ENCODE data around the gene PPP2R3A. TPM values are rescaled to one million over a fixed set of nuclear protein-coding genes. Genes with fewer than 3 reads are reported as not detected.
"Not testable (repeated sequence)": the region's sequence is repeated elsewhere in the genome, so short reads cannot be mapped to it uniquely, and the experiment has no call there.

PPP2R3A gene
- total RNA-seq (2014; rRNA removed; shearing (Covaris generic); ENCODE audit: low replicate concordance), result 10.3 and 11.3 TPM in 2 replicates

DNA sequence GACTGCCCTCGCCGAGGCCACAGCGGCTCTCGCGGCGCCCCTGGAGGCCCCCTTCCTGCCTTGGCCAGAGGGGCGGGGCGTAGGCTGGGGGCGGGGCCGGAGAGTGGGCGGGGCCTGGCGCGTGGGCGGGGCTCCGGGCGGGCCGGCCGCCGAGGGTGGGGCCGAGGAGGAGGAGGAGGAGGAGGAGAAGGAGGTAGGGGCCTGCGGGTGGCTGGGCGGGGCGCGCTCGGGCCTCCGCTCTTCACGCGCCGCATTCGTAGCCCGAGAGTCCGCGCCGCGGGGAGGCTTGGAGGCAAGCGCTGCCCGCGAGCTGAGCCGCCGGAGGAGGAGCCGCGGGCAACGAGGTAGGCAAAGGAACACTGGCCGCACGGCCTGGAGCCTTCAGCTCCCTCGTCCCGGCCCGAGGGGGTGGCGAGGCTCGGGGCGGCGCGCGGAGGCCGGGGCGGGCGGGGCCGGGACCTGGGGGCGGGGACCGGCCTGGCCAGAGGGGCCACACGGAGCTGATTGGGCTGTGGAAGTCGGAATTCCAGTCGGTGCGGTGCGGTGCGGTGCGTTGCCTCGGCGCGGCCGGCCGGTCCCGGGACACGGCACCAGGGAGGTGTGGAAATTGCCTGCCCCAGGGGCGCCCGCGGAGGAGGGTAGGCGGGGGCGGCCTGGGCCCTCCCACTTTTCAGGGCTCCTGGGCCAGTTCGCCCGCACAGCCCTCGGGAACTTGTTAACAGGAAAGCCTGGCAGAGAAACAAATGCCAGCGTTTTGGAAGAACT lies at the start of gene PPP2R3A:
Gene PPP2R3A, plus strand, starts transcription at position 223 of the 765 bp plus-strand sequence. CDS start 35,771 bp downstream, outside the sequence.
- peak within 1 kb of the TSS; percentile 84 for H3K4me3 ChIP-seq
- H3K9me3 ChIP-seq, result no peaks in the 10 kb centered on the region; the same call in none of the 2 replicates
- peak; percentile 92 for DNase-seq

DNA sequence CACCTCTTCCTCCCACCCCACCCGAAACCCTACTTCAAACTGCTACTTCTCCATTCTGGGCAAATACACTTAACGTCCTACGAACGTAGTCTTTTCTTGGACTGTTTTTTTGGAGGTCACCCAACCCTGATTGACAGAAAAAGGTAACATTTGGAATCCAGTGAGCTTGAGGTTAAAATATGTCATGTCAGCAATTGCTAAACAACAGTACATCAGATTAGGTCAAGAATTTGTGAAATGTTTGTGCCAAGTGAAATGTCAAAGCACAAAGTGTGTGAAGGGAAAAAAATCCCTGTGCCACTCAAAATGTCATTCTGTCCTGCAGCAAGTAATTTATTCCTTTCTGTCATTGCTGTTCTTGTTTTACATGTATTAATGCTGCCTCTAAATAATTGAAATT lies 49.2 kb upstream of the PPP2R3A start:
- H3K9me3 ChIP-seq, result no peaks in the 10 kb centered on the region
- H3K27me3 ChIP-seq, result peaks cover 2% of the 10 kb centered on the region; the same call in 1 of the 2 replicates
- no peaks in the 10 kb centered on the region for H3K36me3 ChIP-seq
- H3K4me3 ChIP-seq, result no peak overlapping the region
- no peak for DNase-seq

More for the DNA sequence above, at the start of gene PPP2R3A:
- H3K27me3 ChIP-seq, result no peaks in the 10 kb centered on the region
- H3K36me3 ChIP-seq, result peaks cover 4% of the 10 kb centered on the region; the same call in 1 of the 2 replicates

GRCh38 chr3:135917076-135917475 lies 48.5 kb upstream of the PPP2R3A start:
- peaks cover 2% of the 10 kb centered on the region; the same call in 1 of the 2 replicates for H3K27me3 ChIP-seq
- H3K9me3 ChIP-seq, result no peaks in the 10 kb centered on the region
- no peaks in the 10 kb centered on the region for H3K36me3 ChIP-seq
- no peak overlapping the region for H3K4me3 ChIP-seq
- no peak for DNase-seq

DNA sequence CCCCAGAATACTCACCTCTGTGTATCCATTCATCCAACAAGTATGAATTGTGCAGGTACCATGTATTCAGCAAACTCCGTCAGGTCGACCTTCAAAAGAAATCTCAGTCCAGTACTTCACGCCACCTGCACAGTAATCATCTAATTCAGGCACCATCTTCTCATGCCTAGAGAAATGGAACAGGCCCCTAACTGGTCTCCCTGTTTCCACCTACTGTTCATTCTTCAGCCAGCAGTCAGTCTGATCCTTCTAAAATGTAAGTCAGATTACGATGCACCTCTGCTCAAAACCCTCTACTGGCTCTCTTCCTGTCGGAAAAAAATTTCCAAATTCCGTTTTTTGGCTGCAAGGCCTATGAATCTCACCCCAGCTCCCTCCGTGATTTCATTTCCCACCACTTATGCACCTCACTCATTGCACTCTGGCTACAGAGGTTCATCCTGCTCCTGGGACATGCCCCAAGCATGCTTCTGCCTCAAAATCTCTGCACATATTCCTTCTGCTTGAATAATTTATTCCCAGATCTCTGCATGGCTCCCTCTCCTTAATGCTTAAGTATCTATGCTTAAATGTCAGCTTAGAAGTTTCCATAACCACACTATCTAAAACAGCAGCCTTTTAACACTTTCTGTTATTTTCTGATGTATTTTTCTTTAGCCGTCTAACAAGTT lies 47.5 kb upstream of the PPP2R3A start:
- H3K27me3 ChIP-seq, result peaks cover 2% of the 10 kb centered on the region; the same call in 1 of the 2 replicates
- H3K36me3 ChIP-seq, result no peaks in the 10 kb centered on the region
- no peak overlapping the region for H3K4me3 ChIP-seq
- no peak for DNase-seq
- H3K9me3 ChIP-seq, result no peaks in the 10 kb centered on the region

- Histone ChIP-seq H3K36me3 (no peaks in the 10 kb centered on the region), H3K27me3 (peaks cover 2% of the 10 kb centered on the region; the same call in 1 of the 2 replicates), H3K9me3 (no peaks in the 10 kb centered on the region), H3K4me3 (no peak overlapping the region)
- no peak for DNase-seq
Observed at GRCh38 chr3:135918600-135918999, 46.9 kb upstream of the PPP2R3A start.

GRCh38 chr3:135920275-135920674 lies 45.3 kb upstream of the PPP2R3A start:
- Histone ChIP-seq H3K9me3 (no peaks in the 10 kb centered on the region), H3K4me3 (no peak overlapping the region), H3K27me3 (no peaks in the 10 kb centered on the region), H3K36me3 (no peaks in the 10 kb centered on the region)
- no peak for DNase-seq

- no peaks in the 10 kb centered on the region for H3K36me3 ChIP-seq
- no peaks in the 10 kb centered on the region for H3K27me3 ChIP-seq
- no peaks in the 10 kb centered on the region for H3K9me3 ChIP-seq
- DNase-seq, result no peak
- no peak overlapping the region for H3K4me3 ChIP-seq
Observed at GRCh38 chr3:135922903-135923250, 42.7 kb upstream of the PPP2R3A start.

DNA sequence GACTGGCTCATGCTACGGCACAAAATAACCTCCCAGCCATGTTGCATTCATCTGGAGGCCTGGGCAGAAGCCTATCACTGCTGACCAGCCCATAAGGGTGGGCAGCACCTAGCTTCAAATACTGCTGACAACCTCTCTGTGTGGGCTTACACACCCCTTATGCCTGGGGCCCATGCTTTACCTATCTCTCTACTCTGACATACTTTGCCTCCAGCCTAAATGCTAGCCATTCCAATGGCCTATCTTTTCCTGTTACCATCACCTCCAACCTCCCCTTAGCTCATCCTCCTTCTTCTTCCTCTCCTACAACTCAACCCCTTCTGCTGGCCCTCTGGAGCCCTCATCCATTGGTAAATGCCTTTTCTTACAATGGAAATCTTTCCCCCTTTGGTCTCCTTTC lies 41.0 kb upstream of the PPP2R3A start:
- H3K4me3 ChIP-seq, result no peak overlapping the region
- H3K9me3 ChIP-seq, result no peaks in the 10 kb centered on the region
- H3K27me3 ChIP-seq, result no peaks in the 10 kb centered on the region
- H3K36me3 ChIP-seq, result no peaks in the 10 kb centered on the region
- no peak for DNase-seq

- no peak for DNase-seq
- H3K4me3 ChIP-seq, result no peak overlapping the region
- H3K9me3 ChIP-seq, result no peaks in the 10 kb centered on the region
- no peaks in the 10 kb centered on the region for H3K36me3 ChIP-seq
- no peaks in the 10 kb centered on the region for H3K27me3 ChIP-seq
Observed at GRCh38 chr3:135926664-135927063, 38.9 kb upstream of the PPP2R3A start.

- H3K4me3 ChIP-seq, result no peak overlapping the region
- no peaks in the 10 kb centered on the region for H3K9me3 ChIP-seq
- no peaks in the 10 kb centered on the region for H3K36me3 ChIP-seq
- no peaks in the 10 kb centered on the region for H3K27me3 ChIP-seq
- DNase-seq, result peak; percentile 41
Observed at GRCh38 chr3:135927155-135927554, 38.4 kb upstream of the PPP2R3A start.

GRCh38 chr3:135929670-135930069 lies 35.9 kb upstream of the PPP2R3A start:
- H3K36me3 ChIP-seq, result no peaks in the 10 kb centered on the region
- H3K4me3 ChIP-seq, result no peak overlapping the region
- no peaks in the 10 kb centered on the region for H3K9me3 ChIP-seq
- no peaks in the 10 kb centered on the region for H3K27me3 ChIP-seq
- no peak for DNase-seq

DNA sequence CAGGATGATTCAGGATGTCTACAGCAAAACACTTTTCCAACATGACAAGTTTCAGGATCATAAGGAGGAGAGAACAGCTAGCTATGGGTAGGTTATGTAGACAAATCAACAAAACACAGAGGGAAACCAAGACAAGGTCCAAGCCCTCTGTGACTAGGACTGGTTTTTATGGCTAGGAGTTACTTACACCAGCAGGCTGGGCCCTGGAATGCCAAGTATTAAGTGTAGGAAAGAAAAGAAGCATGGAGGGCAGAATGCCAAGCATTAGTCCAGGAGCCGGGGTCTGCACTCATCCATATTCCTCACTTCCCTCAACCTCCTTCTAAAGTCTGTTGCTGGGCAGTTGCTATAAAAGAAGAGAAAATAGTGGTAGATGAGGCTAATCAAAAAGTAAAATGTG lies 35.3 kb upstream of the PPP2R3A start:
- no peak overlapping the region for H3K4me3 ChIP-seq
- H3K27me3 ChIP-seq, result no peaks in the 10 kb centered on the region
- no peaks in the 10 kb centered on the region for H3K36me3 ChIP-seq
- no peak for DNase-seq
- no peaks in the 10 kb centered on the region for H3K9me3 ChIP-seq

DNA sequence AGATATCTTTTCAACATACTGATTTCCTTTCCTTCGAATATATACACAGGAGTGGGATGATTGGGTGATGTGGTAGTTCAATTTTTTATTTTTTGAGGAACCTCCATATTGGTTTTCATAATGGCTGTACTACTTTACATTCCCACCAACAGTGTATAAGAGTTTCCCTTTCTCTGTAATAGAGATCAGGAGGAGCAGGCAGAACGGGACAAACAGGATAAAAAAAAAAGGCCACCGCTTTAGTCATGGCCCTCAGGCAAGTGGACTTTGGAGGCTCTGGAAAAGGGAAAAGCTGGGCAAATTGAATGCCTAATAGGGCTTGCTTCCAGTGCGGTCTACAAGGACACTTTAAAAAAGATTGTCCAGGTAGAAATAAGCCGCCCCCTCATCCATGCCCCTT lies 30.4 kb upstream of the PPP2R3A start:
- not testable (repeated sequence) for DNase-seq, H3K36me3 ChIP-seq, H3K9me3 ChIP-seq, H3K27me3 ChIP-seq, H3K4me3 ChIP-seq

DNA sequence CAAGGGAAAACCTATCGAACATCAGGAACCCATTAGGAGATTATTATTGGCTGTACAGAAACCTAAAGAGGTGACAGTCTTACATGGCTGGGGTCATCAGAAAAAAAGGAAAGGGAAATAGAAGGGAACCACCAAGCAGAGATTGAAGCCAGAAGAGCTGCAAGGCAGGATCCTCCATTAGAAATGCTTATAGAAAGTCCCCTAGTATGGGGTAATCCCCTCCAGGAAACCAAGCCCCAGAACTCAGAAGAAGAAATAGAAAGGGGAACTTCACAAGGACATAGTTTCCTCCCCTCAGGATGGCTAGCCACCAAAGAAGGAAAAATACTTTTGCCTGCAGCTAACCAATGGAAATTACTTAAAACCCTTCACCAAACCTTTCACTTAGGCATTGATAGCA lies 27.8 kb upstream of the PPP2R3A start:
- H3K36me3 ChIP-seq, DNase-seq, H3K4me3 ChIP-seq, H3K27me3 ChIP-seq, H3K9me3 ChIP-seq: not testable (repeated sequence)

GRCh38 chr3:135944831-135945230 lies 20.7 kb upstream of the PPP2R3A start:
- Histone ChIP-seq H3K36me3 (no peaks in the 10 kb centered on the region), H3K27me3 (0 out of 2 replicates have a peak, but pooled peaks cover 2% of the 10 kb centered on the region), H3K4me3 (no peak overlapping the region), H3K9me3 (peaks cover 5% of the 10 kb centered on the region)
- DNase-seq, result no peak

DNA sequence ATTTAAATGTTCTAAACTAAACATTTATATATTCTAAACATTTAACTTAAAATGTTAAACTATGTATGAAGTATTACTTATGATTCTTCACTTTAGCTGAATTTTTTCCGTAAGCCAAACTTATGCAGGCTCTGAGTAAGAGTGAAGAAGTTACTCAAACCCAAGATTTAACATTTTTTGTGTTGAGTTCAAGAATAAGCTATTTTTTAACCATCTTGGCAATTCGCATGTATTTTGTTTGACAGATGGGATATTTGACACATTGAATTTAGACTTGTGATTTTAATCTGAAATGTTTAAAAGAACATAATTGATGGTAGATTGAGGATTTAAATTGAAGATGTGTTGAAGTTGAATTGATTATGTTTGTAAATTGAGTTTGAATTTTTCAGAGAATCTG lies 14.6 kb upstream of the PPP2R3A start:
- Histone ChIP-seq H3K36me3 (no peaks in the 10 kb centered on the region), H3K9me3 (peaks cover 9% of the 10 kb centered on the region; the same call in 1 of the 2 replicates), H3K27me3 (0 out of 2 replicates have a peak, but pooled peaks cover 2% of the 10 kb centered on the region), H3K4me3 (no peak overlapping the region)
- no peak for DNase-seq

- peaks cover 4% of the 10 kb centered on the region for H3K9me3 ChIP-seq
- no peak overlapping the region for H3K4me3 ChIP-seq
- peaks cover 4% of the 10 kb centered on the region; the same call in 1 of the 2 replicates for H3K36me3 ChIP-seq
- no peak for DNase-seq
- H3K27me3 ChIP-seq, result no peaks in the 10 kb centered on the region
Observed at GRCh38 chr3:135964160-135964955, 1.2 kb upstream of the PPP2R3A start.

Data from MG63 (cell line).